NCI-H2227 (cell line): ENCODE measurements around the gene HOXB7.
A peak's percentile ranks its signal among the peaks of the same experiment; 100 is the strongest.

Experiments
- DNase-seq: peaks from one replicate; lab custom pipeline; 2025; ENCODE audit not compliant: unreplicated experiment; lab: John Stamatoyannopoulos, UW

Gene HOXB7

DNA sequence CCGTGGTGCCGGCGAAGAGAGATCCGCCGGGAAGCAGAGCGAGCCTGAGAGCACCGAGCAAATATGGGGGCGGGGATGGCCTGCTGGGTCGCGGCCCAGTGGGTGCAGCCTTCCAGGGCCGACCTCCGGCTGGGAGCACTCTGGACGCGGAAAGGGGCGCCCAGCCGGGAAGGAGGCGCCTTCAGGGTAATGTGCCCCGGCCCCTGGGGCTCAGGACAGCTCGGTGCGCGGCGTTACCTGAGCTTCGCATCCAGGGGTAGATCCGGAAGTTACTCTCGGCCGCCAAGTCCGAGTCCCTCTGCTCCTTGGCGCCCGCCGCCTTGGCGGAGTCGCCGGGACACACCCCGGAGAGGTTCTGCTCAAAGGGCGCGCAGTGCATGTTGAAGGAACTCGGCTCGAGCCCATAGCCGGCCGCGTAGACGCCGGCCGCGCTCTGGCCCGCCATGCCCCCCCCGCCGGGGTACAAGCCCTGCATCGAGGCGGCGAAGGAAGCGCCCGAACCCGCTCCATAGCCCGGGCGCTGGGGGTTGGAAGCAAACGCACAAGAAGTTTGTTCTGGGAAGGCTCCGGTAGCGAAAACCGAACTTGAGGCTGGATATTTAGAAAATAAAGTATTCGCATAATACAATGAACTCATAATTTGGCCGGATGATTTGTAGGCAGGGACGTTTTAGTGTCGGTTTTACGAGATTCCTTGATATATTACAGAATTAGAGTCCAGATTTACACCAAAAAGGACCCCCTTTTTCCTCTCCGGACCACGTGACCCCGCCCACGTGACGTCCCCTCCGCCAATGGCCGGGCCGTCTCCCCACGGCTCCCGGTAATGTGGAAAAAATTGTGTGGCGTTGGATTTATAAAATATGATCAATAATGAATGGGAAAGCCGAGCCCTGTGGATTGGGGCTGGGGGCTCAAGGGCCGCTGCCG, at the start of gene HOXB7:
Gene HOXB7, minus strand, starts transcription at position 736 of the 930 bp plus-strand sequence. Its CDS starts 99 bp downstream, at position 637.
- DNase-seq = peak; percentile 74

- DNase-seq = no peak
Measured at GRCh38 chr17:48655913-48656312, 45.1 kb upstream of the HOXB7 start.

DNA sequence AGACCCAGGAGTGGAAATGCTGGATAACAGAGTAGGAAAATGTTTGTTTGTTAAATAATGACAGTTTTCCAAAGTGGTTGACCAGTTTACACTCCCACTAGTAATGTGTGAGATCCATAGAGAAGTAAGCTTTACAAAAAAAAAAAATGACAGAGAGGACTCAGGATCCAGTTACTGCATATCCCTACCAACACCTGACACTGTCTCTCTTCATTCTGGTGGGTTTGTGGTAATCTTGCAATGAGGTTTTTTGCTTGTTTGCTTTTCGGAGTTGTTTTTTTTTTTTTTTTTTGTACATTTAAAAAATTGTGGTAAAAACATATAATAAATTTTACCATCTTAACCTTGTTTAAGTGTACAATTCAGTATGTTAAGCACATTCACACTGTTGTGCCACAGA, 38.9 kb upstream of the HOXB7 start:
- DNase-seq = no peak

DNA sequence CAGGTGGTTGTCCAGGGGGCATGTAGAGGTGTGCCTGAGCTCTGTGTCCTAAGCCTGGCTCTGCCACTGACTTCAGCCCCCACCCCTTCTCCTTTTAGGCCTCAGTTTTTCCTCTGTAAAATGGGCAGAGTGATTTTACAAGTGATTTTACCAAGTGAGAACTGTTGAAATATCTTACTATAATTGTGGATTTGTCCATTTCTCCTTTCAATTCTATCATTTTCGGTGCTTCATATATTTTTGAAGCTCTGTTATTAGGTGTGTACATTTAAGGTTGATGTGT, 37.1 kb upstream of the HOXB7 start:
- DNase-seq = no peak

DNA sequence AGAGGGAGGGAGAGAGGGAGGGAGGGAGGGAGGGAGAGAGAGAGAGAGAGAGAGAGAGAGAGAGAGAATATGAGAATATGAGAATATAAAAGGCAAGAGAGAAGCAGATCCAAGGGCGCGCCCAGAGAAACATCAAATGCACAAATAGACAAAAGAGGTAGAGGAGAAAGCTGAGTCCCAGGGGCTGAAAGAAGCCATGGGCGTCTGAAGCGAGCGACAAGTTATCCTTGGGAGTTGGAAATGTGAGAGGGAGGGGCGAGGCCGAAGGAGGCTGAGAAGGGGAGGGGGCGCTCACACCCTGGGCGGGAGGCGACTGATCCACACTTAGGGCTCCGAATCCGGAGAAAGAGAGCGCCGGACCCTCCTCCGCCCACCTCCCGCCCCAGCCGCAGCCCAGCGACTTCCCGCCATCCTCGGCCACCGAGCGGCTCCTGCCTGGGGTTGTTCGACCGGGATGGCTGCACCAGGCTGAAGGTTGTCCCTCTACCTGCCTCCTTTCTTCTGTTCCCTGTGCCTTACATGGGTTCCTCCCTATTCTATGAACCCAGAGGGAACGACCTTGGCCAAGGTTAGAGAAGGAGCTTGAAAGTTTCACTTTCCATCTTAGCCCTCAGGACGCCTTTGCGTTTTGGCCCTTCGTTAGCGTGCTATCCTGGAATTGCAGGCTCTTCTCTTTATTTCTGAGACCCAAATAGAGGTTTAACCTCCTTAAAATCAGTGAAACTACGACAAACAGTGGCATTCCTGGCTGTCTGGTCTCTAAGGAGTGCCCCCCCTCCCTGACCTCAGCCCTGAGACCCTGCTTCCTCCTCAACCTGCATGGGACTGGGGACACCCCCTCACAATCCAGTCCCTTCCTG, 36.5 kb upstream of the HOXB7 start:
- peak; percentile 67 for DNase-seq

DNA sequence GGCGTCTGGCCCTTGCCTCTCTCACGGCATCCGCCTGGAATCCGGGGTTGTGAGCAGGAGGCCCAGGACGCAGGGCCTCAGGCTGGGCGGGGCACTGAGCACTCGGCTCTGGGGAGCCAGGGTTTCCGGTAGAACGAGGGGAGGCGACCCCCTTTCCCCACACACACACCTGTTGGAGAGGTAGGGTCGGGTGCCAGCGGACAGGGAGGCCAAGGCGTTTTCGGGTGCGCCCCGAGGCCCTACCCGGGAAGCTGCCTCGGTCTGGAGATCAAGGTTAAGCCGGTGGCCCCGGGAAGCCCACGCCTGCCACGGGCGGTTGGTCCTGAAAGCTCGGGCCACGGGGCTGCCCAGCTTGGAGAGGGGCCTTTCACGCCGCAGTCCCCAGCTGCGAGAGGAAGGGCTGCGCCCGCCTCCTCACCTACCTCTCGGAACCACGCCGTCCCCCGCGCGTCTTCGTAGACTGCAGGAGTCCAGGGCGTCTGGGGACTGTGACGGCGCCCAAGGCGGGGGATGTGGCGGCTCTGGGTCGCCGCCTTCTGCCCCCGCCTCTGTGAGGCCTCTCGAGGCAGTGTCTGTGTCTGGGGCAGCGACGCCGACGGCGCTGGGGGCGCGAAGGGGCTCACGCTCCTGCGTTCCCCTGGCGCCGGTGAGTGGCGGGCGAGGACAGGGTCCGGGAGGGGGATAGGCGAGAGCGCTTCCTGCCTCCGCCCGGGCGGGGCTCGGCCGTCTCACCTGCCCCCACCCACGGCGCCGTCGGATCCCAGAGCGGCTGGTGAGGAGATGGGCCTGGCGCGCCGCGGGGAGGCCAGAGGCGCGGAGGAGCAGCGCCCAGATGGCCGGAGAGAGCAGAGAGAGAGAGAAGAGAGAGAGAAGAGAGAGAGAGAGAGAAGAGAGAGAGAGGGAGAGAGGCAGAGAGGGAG, 35.6 kb upstream of the HOXB7 start:
- DNase-seq = peak; percentile 71

- no peak for DNase-seq
Measured at GRCh38 chr17:48645639-48646182, 34.9 kb upstream of the HOXB7 start.

- no peak for DNase-seq
Measured at GRCh38 chr17:48644910-48645557, 34.2 kb upstream of the HOXB7 start.

DNA sequence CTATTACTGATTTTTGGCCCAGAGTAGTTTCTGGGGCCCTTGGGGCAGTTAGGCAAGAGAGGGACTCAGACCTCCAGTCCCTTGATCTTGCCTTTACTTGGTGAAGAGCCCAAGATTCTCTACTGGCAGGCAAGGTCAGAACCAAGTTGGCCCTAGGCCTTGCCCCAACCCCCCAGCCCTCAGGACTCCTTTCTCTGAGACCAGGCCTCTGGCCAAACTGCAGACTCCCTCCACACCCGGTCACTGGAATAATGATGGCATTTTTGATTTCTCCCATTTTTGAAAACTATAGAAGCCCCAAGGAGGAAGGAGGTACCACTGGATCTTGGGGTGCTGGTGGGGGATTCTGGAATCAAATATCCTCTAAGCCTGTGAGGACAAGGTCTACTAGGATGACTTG, 33.3 kb upstream of the HOXB7 start:
- no peak for DNase-seq

DNA sequence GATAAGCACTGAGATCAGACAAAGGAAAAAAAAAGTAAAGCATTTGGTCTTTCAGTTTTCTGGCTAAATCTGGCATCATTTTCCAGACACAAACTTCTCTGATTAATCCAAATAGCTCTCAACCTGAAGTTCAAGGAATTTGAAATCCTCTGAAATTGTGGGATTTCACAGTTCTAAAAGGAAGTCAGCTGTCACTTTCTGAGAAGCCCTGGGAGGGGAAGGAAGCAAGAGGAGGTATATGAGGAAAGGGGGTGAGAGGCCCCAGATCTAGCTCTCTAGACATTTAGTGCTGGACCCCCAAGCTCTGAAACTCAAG, 32.8 kb upstream of the HOXB7 start:
- DNase-seq = no peak

GRCh38 chr17:48642843-48643696, 32.3 kb upstream of the HOXB7 start:
- no peak for DNase-seq

DNA sequence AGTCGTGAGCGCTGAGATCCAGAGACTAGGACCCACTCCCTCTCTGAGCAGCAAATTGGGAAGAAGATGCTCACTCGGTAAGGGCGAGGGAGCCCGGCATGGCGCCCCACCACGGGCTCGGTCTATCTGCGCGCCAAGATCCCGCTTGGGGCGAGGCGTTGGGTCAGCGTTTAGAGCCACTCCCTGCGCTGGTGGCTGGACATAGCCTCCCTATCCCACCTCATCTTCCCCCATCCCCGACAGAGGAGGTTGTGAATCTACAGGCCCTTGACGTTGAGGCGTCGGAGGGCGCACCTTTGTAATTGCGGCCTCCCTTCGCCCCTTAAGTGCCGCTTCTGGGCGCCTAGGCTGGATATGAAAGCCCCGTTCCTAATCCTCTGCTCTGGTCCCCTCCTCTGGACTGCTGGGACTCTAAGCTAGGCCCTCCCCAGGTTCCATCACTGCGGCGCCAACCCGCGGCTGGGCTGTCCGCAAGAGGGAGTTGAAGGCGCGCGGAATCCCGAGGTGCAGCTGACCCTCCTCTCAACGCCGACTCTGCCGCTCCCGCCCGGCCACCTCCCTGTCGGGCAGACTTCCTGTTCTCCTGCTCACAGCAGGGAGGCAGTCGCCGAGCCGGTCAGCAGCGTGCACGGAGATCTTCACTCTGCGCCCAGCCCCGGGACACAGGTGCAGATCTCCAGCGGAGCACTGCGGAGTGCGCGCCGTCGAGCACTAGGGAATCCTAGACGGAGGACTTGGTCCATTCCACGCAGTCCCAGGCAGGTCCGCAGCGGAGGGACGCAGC, 31.4 kb upstream of the HOXB7 start:
- DNase-seq = no peak

DNA sequence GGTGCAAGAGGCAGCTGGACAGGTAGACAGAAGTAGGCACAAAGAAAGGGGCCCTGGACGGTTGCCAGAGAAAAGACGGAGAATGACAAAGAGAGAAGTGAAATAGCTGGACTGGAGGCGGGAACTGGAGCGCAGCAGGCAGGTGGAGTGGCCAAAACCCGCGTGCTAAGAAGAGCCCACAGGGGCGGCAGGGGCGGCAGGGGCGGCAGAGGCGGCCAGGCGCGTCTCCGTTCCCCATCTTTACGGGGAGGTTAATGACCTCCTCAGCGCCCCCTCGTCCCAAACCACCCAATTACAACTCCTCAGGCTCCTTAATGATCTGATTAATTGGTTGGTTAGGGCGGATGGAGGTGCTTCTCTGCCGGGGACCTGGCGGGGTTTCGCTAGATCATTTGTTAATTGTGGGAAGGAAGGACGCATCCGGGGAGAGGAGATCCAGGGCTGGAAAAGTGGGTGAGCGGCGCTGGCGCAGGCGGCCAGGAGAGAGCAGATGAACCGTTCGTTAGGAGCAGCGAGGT, 30.8 kb upstream of the HOXB7 start:
- no peak for DNase-seq

DNA sequence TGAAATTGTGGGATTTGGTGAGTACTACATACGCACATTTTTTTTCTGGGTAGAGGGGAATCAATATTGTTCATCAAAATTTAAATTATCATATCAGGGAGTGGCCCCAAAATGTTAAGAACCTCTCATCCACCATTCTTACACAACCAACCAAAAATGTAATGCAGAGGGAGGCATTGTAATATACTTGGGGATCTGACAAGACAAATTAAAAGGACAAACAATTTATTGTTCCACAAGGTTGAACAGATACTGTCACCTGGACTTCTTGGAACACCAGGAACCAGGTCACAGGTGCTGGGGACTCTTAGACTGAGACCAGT, 30.0 kb upstream of the HOXB7 start:
- no peak for DNase-seq

GRCh38 chr17:48639982-48640857, 29.4 kb upstream of the HOXB7 start:
- no peak for DNase-seq

- DNase-seq = no peak
Measured at GRCh38 chr17:48639136-48639535, 28.3 kb upstream of the HOXB7 start.

GRCh38 chr17:48637323-48638260, 26.8 kb upstream of the HOXB7 start:
- DNase-seq = no peak
